ENCODE measurements around the gene LBHD2. TPM values are rescaled to one million over a fixed set of nuclear protein-coding genes. Genes with fewer than 3 reads are reported as not detected.

LBHD2 gene
- total and polyA plus RNA-seq, 2 of the 13 experiments (the other 11 are each of a cell fraction or from before 2014, with no cell fraction given) = 0.67 to 1.00 TPM

DNA sequence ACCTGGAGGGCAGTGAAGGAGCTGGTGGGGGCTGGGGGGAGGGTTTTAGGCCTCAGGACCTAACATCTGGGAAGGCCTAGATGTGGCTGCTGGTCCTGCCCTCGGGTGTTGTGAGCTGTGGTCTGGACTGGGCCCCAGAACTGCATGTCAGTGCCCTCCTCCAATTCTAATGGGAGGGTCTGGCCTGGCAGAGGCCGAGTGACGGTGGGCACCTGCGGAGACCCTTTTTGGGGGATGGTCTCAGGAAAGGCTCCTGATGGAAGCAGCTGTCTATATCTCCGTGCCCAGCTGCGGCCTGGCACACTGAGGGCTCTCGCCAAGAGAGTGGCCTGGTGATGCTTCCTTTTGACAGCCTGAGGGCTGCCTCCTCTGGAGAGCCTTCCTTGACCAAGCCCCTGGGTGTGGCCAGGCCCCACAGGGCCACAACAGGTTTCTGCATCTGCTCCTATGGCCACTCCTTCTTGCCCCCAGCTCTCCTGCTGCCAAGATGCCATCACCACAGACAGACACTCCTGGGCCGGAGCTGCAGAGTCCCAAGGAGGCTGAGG, 15.8 kb downstream of the LBHD2 start (continued):
- TF ChIP-seq, protein P1, sequence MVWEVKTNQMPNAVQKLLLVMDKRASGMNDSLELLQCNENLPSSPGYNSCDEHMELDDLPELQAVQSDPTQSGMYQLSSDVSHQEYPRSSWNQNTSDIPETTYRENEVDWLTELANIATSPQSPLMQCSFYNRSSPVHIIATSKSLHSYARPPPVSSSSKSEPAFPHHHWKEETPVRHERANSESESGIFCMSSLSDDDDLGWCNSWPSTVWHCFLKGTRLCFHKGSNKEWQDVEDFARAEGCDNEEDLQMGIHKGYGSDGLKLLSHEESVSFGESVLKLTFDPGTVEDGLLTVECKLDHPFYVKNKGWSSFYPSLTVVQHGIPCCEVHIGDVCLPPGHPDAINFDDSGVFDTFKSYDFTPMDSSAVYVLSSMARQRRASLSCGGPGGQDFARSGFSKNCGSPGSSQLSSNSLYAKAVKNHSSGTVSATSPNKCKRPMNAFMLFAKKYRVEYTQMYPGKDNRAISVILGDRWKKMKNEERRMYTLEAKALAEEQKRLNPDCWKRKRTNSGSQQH (CRISPR knock-in tag; IDR thresholded peaks at IDR 0.05; ENCODE audit: low read depth) = 0 out of 2 replicates have a peak, but pooled peaks have one; percentile 6
- no peak for TF ChIP-seq POLR2AphosphoS5 (IDR thresholded peaks at IDR 0.05; ENCODE audit: low read depth, low read length)
- TF ChIP-seq ZNF17 (CRISPR knock-in tag; IDR thresholded peaks at IDR 0.05) = no peak
- 0 out of 2 replicates have a peak, but pooled peaks have one; percentile 27 for TF ChIP-seq CHCHD3 (CRISPR knock-in tag; IDR thresholded peaks at IDR 0.05)
- peak; percentile 53; the same call in 1 of the 2 replicates for TF ChIP-seq ATRX (CRISPR knock-in tag; IDR thresholded peaks at IDR 0.05; ENCODE audit: borderline replicate concordance)
- TF ChIP-seq ZNF431 (CRISPR knock-in tag; IDR thresholded peaks at IDR 0.05; ENCODE audit: borderline replicate concordance, low read depth) = peak; percentile 50; the same call in 1 of the 2 replicates
- TF ChIP-seq ZMAT3 (CRISPR knock-in tag; conservative IDR thresholded peaks at IDR 0.05) = 0 out of 2 replicates have a peak, but pooled peaks have one; percentile 8
- no peak for TF ChIP-seq RBM39 (IDR thresholded peaks at IDR 0.05; ENCODE audit: low read depth, low read length, poor library complexity, severe bottlenecking)
- no peak for TF ChIP-seq ZNF232 (CRISPR knock-in tag; IDR thresholded peaks at IDR 0.05; ENCODE audit: borderline replicate concordance)
- TF ChIP-seq GABPB1 (CRISPR knock-in tag; IDR thresholded peaks at IDR 0.05) = no peak
- TF ChIP-seq ZNF878 (CRISPR knock-in tag; IDR thresholded peaks at IDR 0.05) = 0 out of 2 replicates have a peak, but pooled peaks have one; percentile 13
- TF ChIP-seq, protein P2, sequence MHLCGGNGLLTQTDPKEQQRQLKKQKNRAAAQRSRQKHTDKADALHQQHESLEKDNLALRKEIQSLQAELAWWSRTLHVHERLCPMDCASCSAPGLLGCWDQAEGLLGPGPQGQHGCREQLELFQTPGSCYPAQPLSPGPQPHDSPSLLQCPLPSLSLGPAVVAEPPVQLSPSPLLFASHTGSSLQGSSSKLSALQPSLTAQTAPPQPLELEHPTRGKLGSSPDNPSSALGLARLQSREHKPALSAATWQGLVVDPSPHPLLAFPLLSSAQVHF (CRISPR knock-in tag; IDR thresholded peaks at IDR 0.05) = 0 out of 2 replicates have a peak, but pooled peaks have one; percentile 0
- no peak for TF ChIP-seq ZNF234 (CRISPR knock-in tag; conservative IDR thresholded peaks at IDR 0.05)
- 0 out of 2 replicates have a peak, but pooled peaks have one; percentile 3 for TF ChIP-seq ZNF788 (CRISPR knock-in tag; IDR thresholded peaks at IDR 0.05; ENCODE audit: borderline replicate concordance)
- no peak for TF ChIP-seq BRCA1 (CRISPR knock-in tag; IDR thresholded peaks at IDR 0.05)
- 0 out of 2 replicates have a peak, but pooled peaks have one; percentile 31 for TF ChIP-seq ARID2 (CRISPR knock-in tag; IDR thresholded peaks at IDR 0.05; ENCODE audit: borderline replicate concordance)
- TF ChIP-seq, protein P3, sequence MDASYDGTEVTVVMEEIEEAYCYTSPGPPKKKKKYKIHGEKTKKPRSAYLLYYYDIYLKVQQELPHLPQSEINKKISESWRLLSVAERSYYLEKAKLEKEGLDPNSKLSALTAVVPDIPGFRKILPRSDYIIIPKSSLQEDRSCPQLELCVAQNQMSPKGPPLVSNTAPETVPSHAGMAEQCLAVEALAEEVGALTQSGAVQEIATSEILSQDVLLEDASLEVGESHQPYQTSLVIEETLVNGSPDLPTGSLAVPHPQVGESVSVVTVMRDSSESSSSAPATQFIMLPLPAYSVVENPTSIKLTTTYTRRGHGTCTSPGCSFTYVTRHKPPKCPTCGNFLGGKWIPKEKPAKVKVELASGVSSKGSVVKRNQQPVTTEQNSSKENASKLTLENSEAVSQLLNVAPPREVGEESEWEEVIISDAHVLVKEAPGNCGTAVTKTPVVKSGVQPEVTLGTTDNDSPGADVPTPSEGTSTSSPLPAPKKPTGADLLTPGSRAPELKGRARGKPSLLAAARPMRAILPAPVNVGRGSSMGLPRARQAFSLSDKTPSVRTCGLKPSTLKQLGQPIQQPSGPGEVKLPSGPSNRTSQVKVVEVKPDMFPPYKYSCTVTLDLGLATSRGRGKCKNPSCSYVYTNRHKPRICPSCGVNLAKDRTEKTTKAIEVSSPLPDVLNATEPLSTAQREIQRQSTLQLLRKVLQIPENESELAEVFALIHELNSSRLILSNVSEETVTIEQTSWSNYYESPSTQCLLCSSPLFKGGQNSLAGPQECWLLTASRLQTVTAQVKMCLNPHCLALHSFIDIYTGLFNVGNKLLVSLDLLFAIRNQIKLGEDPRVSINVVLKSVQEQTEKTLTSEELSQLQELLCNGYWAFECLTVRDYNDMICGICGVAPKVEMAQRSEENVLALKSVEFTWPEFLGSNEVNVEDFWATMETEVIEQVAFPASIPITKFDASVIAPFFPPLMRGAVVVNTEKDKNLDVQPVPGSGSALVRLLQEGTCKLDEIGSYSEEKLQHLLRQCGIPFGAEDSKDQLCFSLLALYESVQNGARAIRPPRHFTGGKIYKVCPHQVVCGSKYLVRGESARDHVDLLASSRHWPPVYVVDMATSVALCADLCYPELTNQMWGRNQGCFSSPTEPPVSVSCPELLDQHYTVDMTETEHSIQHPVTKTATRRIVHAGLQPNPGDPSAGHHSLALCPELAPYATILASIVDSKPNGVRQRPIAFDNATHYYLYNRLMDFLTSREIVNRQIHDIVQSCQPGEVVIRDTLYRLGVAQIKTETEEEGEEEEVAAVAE (CRISPR knock-in tag; IDR thresholded peaks at IDR 0.05; ENCODE audit: borderline replicate concordance) = no peak
